Endometrium (tissue), 2 donors: ENCODE results near the gene ZNF689.
"Not testable (repeated sequence)": the region's sequence is repeated elsewhere in the genome, so short reads cannot be mapped to it uniquely, and the experiment has no call there.

Experiments used
- FAIRE-seq: peaks from 2 replicates; lab custom pipeline; 2012; peaks lifted over from hg19 to GRCh38; lab: Jason Lieb, UNC
- donor health status: control.
- donor health status: control.

The ZNF689 gene

DNA sequence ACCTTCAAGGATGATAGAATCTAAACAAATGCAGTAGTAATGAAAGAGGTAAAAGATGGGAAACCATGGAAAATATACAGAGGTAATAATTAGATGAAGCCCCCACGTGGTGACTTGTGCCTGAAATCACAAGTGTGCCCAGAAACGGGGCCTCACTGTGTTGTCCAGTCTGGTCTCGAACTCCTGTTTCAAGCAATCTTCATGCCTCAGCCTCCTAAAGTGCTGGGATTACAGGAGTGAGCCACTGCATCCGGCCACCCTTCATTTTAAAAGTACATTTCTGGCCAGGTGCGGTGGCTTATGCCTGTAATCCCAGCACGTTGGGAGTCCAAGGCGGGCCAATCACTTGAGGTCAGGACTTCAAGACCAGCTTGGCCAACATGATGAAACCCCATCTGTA, 26.4 kb upstream of the ZNF689 start:
- FAIRE-seq, result no peak

- no peak for FAIRE-seq
These were observed 23.3 kb upstream of the ZNF689 start for GRCh38 chr16:30633526-30633925.

GRCh38 chr16:30632454-30632853, 22.3 kb upstream of the ZNF689 start:
- not testable (repeated sequence) for FAIRE-seq

DNA sequence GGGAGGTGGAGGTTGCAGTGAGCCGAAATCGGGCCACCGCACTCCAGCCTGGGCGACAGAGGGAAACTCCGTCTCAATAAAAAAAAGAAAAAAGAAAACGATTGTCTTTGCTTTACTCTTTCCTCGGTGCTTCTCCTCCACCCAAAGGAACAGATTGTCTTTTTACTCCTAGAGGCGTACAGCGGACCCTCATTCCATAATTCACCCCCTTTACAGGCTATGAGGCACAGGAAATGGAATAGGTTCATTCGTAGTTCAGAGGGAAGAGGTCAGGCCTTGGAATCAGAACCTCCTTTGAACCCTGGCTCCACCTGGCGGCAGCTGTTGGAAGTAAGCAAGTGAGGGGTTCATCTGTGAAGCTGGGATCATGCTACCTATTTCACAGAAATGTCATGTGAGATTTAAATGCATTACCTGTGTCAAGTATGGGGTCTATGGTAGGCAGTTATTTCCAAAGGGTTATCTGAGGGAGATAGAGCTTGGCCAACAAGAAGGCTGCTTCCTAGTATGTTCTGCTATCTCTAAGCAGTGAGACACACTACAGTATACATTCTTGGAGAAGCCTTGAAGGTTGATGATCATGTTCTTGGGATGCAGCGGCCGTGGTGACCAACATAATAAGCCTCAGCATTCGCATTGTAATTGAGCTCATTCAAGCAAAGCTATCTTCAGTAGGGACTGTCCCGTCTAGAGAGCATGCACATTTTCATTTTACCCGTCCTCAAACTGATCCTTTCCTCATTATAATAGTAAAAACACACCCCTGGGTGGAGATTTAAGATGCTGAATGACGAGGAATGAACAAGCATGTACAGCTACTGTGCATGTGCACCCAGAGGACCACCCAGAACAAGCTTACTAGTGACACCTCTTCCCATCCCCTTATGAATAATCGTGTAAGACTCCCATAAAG, 18.7 kb upstream of the ZNF689 start:
- FAIRE-seq, result no peak

DNA sequence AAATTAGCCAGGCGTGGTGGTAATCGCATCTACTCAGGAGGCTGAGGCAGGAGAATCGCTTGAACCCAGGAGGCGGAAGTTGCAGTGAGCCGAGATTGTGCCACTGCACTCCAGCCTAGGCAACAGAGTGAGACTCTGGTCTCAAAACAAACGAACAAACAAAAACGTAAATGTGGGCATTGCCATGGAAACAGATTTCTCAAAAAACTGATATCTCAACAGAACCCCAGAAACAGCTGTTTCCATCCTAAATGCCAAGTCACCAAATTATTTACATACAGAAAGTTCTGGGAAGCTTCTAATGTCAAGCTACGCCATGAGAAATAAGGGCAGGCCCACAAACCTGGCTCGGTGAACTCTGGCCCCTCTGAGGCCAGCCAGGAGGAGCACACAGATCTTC, 16.0 kb upstream of the ZNF689 start:
- FAIRE-seq, result no peak

DNA sequence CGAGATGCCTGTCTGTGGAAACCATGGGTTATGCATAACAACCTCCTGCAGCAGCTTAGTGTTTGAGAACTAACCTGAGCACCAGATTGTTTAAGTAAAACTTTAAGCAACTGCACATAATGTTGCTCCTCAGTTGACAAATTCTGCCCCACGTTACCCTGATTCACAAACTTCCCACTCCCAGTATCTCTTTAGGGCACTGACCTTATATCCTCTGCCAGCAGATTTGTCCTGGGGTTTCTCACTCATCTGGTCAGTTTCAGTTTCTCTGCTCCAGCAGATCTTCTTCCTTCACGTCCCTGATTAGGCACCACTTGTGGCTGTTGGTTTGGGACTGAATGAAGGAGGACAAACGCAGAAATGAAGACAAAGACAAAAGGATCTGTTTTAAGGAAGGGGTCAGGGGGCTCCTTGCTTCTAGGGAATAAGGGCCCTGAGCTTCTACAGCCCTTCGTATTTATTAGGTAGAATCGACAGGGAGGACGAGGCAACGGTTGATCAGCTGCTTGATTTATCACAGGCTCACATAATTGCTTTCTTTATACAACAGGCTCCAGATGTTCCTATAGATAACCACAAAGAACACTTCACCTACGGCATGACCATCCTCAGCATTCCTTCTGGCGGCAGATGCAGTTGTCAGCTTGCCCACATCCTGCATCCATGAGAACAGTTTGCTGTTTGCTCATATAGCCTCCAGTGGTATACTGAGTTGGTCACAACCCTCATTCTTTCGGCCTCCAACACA, 13.5 kb upstream of the ZNF689 start:
- no peak for FAIRE-seq

GRCh38 chr16:30622455-30623032, 12.4 kb upstream of the ZNF689 start:
- FAIRE-seq, result no peak

DNA sequence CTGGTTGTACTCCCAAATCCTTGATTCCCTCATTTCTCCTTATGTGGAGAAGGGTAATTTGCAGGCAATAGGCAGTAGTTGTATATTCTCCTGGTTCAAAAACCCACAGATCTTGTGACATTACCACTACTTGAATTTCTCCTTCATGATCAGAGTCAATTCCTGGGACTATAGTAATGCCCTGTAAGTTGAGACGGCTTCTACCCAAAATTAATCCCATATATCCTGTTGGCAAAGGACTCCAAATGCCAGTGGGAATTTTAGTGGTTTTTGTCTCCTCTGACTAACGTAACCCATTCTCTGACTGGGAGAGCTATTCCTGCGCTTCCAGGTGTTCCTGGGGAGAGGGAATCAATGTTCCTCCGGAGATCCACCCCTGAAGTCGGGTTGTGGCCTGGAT, 11.6 kb upstream of the ZNF689 start:
- no peak for FAIRE-seq

- FAIRE-seq, result no peak
These were observed 10.0 kb upstream of the ZNF689 start for GRCh38 chr16:30620169-30620568.

DNA sequence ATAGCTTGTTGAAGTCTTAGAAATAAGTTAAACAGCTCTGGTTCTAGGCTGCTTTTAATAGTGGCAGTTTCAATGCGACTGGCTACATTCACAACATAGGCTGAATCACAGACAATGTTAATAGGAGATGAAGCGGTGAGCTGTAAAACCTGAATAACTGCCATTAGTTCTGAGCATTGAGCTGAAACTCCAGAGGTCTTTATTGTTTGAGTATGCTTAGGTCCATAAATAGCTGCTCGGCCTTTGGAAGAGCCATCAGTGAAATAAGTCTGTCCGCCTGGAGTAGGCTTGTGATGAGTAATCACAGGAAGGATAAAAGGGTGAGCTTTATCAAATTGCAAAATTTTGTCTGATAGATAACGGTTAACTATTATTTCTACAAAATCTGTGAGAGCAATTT, 9.4 kb upstream of the ZNF689 start:
- no peak for FAIRE-seq

GRCh38 chr16:30619202-30619601, 9.0 kb upstream of the ZNF689 start:
- FAIRE-seq, result no peak

DNA sequence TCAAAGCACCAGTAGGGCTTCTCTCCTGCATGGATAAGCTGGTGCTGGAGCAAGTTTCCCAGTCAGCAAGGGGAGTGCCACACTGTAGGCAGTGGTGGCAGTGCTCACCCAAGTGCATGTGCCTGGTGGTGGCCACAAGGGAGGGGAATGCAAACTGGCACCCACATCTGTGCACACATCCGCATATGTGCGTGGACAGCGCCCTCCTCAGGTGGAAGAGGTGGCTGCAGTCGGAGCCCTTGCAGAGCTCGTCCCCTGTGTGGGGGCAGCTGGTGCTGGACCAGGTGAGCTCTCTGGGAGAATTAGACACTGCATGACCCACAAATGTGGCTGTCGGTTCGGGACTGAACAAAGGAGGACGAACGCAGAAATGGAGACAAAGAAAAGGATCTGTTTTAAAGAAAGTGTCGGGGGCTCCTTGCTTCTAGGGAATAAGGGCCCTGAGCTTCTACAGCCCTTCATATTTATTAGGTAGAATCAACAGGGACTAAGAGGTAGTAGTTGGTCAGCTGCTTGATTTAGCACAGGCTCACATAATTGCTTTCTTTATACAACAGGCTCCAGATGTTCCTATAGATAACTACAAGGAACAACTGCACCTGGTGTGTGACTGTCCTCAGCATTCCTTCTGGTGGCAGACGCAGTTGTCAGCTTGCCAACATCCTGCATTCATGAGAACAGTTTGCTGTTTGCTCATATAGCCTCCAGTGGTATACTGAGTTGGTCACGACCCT, 5.3 kb upstream of the ZNF689 start:
- no peak for FAIRE-seq

DNA sequence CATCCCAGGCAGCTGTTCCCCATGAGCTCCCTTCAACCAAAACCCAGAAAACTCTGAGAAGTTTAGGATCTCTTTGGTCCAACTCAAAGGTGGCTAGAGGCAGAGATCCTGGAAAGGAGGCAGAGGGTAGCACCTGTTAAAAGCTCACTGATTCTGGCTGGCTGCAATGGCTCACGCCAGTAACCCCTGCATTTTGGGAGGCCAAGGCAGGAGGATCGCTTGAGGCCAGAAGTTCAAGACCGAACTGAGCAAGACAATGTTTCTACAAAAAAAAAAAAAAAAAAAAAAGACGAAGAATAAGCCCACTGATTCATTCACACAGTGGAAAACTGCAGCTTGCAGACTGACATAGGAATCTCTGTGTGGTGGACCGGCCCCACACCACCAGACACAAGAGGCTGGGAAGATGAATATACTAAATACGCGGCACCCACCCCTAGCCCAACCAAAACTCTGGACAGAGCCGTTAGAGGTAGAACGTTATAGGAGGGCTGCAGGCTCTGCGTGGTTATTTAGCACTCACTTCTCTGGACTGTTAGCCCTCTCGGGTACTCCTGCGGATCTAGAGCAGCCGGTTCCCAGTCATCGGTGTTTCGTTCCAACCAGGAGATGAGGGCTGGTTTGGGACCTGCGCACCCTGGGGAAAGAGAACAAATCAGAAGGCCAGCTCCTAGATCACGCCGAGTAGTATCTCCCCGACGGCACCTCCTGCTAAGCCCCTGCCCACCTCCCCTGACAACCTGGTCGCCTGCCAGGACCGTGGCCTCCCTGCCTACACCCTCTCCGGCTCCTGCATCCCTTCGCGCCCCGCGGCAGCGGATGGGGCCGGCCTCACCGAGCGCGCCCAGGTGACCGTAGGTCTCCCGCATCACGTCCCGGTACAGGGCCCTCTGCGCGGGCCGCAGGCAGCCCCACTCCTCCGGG, 925 bp downstream of the ZNF689 start:
- FAIRE-seq, result no peak

DNA sequence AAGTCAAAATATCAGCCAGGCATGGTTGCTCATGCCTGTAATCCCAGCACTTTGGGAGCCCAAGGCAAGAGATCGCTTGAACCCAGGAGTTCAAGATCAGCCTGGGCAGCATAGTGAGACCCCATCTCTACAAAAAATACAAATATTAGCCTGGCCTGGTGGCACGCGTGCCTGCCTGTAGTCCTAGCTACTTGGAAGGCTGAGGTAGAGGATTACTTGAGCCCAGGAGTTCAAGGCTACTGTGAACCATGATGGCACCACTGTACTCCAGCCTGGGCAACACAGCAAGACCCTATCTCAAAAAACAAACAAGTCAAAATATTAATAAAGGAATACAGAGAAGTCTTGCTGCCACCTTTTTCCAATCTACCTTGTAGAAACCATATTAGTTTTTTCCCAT, 4.2 kb downstream of the ZNF689 start:
- no peak for FAIRE-seq

- FAIRE-seq, result no peak
These were observed 5.0 kb downstream of the ZNF689 start for GRCh38 chr16:30605158-30605557.

- FAIRE-seq, result no peak
These were observed 5.8 kb downstream of the ZNF689 start for GRCh38 chr16:30604316-30604947.

DNA sequence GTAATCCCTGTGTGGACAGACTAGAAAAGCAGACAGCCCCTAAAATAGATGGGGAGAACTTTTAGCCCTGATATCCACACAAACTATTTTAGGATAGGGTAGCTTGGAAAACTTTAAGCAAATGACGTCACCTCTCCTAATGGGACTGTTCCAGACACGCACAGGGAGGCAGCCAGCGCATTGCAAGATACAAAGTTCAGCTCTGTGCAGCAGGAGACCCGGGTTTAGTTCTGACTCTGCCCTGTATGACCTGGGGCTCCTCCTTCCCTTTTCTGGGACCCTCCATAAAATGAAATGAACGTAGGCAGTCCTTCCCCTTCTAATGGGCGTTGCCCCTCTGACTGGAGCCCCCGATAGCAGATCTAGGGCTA, 6.3 kb downstream of the ZNF689 start:
- no peak for FAIRE-seq

- no peak for FAIRE-seq
These were observed 7.4 kb downstream of the ZNF689 start for GRCh38 chr16:30602616-30603277.

DNA sequence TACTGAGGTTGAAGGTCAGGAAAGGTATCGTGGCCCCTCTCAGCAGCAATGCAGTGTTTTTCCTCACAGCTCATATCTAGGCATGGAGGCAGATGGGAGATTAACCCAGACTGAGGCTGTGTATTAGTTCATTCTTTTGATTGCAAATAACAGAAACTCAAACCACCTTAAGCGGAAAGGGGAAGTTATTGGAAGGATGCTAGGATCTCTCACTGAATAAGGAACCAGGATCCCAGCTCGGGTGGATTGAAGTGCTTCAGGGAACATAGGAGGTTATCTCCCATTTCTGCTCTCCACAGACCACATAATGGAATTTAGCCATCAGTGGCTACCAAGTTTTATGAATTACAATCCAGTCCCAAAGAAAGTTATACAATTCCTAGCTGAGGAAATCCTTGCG, 8.2 kb downstream of the ZNF689 start:
- FAIRE-seq, result no peak

DNA sequence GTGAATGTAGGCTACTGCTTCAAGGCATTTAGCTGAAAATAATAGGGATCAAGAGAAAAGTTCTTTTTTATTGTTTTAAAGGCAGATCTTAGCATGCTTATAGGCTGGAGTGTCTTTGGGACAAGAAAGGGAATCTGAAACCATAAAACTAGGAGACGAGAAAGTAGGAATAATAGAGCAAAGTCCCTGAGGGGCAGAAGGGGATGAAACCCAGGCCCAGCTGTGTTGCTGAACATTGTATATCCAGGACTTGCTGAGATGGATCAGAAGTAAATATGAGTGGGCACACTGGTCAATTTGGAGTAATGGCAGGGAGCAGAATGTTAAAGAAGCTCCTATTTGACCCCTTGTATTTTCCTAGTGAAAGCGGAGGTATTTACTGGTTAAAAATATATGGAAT, 9.3 kb downstream of the ZNF689 start:
- no peak for FAIRE-seq
